HG02885 (cell line): Measurements from ENCODE around the gene C1QL1.

Source experiments
- ATAC-seq: cut with Tn5 transposase; IDR thresholded peaks from one replicate; pipeline ENCODE4 v1.9.1; 2021; ENCODE audit warnings: mild to moderate bottlenecking; ENCODE audit not compliant: unreplicated experiment, poor library complexity

Gene C1QL1

DNA sequence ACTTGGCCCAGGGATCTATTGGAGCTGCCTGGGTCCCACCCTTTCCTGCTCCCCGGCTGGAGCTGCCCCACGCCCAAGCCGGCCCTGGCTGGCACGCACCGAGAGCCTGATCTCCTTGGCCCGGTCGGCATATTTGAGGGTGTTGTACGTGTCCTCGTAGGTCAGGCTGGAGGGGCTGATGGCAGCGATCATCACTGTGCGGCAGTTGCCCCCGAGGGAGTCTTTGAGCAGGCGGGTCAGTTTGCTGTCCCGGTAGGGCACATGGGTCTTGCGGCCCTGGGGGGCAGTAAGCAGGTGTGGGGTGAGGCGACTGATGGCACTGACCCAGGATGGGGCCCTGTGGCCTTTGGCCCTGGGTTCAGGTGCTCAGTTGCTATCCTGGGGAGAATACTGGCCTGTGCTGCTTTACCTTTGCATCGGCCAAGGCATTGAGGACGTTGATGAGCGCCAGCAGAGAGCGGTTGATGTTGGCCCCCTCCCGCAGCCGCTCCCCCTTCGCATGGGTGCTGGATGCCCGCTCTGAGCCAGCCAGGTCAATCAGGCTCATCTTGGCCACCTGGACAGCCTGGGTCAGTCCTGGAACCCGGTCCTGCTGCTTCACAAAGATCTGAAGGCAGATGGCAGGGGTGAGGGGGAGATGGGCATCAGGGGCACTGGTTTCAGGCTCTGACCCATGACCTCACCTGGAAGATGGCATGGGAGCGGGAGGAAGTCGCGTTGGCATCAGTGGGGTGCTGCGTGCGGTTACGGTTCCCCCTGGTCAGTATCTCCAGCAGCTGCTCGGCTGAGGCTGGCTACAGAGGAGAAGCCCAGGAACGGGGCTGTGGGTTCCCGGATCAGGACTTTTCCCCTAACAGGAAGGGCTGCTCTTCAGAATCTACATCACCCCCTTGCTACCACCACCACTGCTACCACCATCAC, 34.0 kb downstream of the C1QL1 start:
- no peak for ATAC-seq

DNA sequence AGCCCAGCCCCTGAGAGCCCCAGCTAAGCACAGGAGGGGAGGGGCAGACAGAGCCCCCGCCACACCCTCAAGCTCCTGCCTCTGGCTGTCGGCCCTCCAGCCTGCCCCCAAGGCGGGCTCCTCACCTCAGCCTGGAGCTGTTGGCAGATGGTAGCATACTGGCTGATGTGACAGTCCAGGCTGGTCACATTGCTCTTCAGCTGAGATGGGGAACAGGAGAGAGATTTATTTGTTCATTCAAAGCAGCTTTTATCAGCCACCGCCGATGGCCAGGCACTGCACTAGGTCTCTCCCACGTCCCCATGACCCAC, 35.4 kb downstream of the C1QL1 start:
- no peak for ATAC-seq

DNA sequence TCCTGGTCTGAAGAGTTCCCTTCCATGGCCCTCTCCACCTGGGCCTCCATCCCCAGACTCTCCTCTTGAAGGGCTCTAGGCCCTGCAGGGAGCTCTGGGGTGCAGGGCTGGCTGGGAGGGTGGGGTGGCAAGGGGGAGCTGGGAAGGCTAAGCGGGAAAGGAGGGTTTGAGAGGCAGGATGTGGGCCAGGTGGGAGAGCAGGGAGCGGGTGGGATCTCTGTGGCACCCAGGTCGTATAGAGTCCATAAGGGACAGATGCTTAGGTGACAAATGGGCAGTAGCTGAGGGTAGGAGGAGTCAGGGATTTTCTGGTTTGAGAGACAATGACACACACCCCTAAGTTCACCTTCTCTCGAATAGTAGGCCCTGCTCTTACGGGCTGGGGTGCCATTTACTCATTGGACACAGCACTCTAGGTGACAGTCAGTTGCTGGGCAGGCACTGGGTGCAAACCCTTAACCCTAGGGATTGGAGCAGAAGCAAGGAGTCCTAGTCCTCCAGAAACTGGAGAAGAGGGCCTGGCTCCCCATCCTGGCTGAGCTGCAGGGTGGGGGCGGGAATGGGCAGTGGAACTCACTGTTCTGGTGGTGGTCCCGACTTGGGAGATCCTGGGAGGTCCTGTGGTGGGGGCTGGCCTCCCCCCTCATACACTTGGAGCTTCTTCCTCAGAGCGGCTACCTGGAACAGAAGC, 35.9 kb downstream of the C1QL1 start:
- ATAC-seq = no peak

DNA sequence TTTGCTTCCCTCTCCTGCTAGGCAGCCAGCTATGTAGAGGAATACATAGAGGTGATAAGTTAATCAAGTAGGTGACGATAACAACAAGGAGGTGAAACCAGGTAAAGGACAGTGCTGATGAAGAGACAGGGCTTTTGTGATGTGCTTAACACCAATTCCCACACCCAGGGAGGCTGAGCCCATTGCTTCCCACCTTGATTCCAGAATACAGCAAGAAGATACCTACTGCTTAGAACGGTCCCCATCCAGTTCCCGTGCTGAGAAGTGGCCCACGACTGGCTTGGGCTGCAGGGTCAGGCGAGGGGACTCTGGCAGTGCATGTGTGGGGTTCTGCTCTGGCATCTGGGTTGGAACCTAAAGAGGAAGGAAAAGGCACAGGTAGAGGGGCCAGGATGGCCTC, 36.7 kb downstream of the C1QL1 start:
- no peak for ATAC-seq

DNA sequence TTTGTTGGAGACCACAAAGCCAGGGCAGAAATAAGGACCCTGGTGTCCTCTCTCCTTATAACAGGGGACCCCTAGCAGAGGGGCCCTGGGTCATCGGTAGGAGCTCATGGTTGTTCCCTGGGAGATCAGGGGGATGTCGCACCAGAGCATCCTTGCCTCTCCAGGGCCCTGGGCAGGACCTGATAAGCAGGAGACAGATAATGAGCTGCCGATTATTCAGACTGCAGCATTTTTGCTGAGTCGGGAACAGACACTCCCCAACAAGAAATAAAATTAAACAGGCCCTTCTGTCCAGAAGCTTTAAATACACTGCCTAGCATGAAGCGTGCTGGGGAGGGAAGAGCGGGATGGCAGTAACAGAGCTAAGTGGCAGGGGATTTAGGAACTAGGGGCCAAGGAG, 37.4 kb downstream of the C1QL1 start:
- no peak for ATAC-seq

DNA sequence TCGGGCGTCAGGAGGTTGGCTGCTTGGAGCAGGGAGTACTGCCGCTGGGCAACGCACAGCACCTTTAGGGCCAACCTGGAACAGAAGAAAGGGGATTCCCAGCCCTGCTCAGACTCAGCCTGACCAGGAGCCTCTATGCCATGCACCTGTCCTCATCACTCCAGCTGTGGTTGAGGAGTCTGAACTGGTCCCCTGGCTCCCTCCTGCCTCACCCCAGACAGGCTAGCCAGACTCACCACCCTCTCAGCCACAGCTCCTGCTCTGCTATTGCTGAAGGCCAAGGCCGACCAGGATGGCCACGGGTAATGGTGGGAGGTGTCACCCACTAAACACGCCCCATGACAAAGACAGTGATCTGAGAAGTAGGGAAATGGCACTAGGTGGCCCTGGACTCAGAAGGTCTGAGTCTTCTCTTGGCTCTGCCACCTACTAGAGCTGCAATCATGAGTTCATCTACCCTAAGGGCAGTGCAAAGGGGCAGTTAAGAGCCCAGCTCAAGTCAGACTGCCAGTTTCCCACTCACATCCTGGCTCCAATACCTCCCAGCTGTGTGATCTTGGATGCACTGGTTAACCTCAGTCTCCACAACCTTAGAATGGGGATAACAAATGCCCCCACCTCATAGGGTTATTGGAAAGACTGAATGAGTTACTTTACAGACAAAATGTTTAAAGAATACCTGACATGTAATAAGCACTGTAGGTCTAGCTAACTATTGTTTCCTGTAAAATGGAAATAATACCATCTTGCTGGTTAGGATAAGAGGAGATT, 39.0 kb downstream of the C1QL1 start:
- no peak for ATAC-seq

DNA sequence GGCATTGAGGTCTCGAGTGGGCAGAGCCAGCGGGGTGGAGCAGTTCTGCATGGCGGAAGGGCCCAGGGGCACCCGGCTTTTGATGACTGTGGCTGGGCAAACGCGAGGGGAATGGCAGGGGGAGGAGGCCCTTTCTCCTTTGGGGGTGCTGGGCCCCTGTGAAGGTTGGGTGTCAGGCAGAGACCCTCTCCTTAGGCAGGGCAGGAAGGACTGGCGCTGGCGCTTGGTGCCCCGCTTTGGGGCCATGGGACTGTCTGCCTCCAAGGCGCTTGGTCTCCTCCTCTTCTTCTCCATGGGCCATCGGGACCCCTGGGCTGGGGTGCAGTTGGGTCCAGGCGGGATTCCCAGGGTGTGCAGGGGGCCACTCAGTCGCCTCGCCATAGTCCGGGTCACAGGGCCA, 40.0 kb downstream of the C1QL1 start:
- ATAC-seq = no peak

DNA sequence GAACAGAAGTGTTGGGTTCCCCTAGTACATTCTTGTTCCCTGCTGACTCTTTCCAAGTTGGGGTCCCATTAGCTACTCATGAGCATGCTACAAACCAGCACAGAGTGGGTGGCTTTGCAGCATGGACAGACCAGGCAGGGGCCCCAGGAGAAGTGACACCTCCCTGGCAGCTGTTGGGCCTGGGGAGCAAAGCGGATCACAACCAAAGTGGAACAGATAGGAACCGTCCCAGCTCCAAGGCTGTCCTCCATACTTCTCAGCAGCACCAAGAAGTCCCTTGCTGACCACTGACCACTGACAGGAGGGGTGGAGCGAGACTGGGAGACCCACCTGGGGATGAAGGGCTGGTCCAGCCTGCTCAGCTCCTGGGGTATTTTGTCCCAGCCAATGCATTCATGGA, 40.4 kb downstream of the C1QL1 start:
- ATAC-seq = no peak

DNA sequence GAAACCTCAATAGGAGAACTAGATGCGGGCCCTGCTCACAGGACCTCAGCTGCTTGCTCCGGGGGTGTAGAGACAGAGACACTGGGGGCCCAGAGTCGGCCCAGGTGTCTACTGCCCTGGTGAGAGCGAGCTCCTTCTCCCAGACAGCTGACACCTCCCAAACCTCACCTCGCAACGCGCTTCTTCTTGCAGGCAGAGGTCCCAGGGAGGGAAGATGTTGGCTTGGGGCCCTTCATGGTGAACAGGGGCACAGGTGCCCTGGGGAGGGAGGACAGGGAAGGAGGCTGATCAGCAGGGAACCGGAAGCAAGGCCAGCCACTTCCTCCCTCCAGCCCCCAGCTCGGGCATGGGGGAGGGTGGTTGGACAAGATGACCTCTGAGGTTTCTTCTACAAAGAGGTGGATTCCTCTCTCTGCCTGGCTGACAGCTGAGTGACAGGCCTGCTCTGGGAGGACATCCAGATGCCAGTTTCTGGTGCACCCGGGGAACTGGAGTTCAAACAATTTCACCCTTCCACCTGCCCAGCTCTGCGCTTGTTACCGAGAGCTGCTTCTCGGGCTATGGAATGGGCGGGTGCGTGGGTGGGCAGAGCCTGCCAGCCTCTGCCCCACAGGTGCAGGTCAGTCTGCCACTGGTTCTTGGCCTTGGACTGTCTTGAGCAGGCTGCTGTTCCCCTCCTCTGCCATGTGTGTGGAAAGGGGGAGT, 41.1 kb downstream of the C1QL1 start:
- no peak for ATAC-seq

DNA sequence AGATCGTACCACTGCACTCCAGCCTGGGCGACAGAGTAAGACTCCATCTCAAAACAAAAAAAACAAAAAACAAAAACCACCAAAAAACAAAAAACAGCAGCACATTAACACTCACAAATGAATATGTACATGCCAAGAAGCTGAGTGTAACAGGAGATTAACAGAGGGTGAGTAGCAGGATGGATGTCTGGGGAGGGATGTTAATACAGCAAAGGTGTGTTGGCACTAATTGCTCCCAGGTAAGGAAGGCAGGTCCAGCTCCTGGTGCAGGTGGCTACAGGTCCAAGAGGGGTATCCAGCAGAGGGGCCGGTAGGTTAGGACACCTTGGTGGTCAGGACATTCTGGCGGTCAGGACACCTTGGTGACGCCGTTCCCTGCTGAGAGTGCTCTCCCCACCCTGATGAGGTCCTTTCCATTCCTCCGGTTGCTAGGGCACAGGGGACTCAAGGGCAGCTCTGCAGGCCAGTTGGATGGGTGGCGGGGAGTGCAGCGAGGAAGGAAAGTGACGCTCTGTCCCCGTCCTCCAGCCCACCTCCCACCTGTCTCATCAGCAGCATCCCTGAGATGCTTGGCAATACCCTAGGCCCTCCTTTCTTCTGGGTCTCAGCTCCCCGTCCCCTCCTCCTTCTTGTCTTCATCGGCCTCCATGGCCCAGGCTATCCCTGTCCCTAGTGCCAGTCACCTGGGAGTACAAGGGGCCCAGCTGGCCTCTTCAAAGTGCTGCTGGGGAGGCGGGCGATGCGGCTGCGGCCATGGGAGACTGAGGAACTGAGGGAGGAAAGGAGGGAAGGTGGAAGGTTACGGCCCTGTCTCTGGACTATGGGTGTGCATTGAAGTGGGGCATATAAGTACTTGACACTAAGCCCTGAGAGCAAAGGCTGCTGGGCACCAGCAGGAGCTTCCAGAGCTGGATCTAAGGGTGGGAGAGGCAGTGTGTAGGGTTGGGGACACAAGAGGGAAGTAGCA, 42.1 kb downstream of the C1QL1 start:
- ATAC-seq = no peak

DNA sequence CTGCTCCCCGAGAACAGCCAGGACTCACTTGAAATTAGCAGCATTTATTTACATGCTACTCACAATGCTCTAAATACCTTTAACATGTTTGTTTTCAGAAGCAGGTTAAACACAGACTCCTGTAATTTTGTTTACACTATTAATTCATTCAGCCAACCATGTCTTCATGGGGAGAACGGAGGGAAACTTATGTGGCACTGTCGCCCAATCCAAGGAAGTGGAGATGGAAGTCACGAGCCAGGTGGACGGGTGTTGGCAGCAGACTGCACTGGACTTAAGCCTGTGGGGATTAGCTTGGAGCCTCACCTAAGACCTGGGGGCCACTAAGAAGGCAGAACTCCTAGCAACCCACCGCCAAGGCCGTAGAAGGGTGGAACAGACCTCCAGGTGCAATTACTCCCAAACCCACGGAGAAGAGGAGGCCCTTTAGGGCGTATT, 44.0 kb downstream of the C1QL1 start:
- no peak for ATAC-seq

DNA sequence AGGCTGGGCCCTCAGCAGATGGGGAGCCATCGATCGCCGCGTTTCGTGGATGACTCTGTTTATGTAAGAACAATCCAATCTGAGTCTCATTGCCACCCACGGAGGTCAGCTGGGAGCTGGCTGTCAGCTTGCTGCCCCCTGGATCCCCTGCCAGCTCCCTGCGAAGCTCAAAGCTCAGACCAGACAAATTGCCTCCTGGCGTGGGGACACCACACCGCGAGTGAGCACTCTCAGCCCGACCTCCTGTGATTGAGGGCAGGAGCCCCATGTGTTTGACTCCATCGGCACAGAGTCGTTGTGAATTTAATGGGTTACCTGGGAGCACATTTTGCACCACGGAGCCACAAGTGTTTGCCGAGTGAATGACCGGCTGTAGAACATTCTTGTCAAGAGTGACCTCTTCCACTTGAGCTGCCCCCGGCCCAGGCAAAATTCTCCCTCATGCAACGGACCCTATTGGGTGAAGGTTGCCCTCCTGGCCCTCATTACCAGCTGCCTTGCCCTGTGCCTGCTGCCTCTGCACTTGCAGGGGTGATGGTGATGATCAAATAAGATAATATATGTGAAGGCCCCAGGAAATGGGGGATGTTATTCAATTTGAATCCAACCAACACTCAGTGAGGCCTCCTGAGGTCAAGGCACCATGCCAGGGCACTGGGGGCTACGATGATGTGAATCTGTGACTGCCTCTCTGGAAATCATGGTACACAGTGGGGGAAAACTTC, 45.2 kb downstream of the C1QL1 start:
- ATAC-seq = no peak

DNA sequence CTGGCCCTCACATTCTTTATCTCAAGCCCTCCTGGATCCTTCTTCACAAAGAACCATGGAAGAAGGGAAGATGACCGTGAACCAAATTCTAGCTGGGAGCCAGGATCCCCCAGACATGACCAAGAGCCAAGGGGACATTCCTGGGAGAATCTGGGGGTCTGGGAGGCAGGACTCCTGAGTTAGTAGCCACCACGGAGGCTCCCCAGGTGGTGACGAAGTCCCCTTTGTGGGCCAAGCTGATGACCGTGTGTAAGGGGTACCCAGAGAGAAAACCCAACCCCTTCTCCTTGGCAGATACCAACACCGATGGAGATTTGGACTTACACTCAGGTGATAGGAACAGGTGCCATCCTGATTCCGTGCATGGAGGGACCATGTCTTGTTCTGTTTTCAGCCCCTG, 46.0 kb downstream of the C1QL1 start:
- no peak for ATAC-seq

DNA sequence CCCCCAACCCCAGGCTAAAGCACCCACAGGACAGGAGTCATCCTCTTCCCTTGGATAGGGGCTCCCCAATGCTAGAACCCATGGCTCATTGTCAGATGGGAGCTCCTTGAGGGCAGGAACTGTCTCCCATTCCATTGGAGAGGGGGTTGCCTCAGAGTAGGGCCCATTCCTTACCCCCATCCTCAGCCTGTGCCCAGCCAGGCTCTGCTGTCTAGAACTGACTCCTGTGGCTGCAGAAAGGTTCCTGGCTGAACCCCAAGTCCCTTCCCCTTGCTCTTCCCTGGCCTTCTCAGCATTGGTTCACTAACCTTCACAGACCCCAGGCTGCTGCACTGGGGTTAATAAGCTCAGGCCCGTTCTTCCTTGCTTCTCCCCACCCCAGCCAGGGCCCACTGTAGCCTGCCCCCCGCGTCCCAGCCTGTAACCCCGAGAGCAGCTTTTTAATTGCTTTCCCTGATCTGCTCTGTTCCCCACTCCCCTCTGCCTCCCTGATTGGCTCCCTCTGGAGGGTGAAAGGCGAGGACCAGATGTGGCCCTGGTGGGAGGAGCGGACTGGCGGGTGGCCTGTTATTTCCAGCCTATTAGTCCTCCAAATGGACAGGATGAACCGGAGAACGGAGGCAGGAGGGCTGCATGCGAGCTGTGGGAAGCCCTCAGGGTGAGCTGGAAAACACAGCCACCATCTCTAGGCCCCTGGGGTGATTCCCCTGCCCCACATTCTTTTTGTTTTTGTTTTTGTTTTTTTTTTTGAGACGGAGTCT, 46.8 kb downstream of the C1QL1 start:
- ATAC-seq = no peak

DNA sequence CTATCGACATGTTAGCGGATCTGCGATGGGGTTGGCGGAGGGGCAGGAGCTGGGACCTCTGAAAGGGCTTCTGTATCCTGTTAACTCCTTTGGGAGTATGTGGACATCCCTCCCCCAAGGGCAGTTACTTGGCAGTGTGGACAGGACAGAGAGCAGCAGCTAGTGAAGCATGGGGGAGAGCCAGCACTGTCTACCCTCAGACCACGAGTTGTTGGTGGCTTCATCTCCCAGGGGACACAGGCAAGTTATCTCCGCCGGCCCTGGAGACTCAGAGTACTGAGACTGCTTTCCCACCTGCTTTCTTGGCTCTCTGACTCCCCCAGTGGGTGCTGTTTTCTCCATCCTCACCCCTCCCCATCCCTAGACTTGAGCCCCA, 47.5 kb downstream of the C1QL1 start:
- ATAC-seq = no peak

DNA sequence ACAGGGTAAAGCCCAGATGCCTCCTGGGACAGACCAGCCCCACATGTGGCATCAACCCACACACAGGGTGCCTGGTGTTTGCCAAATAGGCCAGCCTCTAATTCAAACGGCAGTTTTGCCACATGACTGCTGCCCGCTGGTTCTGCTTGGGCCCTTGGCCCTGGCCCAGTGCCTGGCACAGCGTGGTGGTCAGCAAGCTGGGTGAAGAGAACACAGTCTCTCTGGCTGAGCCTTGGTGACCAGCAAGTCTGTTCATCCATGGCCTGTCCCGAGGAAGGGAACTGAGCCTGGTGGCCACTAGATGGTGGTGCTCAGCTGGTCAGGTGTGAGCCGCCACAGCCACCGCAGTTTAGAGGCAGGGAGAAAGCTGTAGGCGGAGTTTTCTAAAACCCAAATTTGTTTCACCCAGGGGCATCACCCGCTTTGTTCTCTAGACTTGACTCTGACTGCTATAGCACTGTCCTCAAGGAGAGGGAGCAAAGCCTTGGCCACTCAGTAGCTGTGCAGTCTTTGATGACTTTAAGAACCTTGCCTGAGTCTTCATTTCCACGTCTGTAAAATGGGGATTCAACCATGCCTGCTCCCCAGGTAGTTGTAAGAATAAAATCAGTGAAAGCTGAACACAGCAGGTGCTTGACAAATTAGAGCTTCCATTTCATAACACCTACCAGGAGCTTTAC, 48.1 kb downstream of the C1QL1 start:
- peak; percentile 78 for ATAC-seq

DNA sequence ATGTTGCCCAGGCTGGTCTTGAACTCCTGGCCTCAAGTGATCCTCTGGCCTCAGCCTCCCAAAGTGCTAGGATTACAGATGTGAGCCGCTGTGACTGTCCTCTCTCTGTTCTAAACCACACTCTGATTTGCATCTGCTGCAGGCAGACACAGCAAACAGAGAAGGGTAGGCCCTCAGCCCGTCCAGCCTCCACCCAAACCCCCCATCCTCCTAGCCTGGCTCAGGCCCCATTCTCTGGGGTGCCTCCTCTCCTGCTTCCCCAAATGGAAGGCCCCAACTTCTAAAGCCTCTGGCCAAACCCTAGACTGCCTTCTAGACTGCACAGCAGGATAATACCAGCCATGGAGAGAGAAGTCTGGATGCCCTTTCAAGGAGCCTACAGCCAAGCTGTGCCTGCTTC, 48.7 kb downstream of the C1QL1 start:
- no peak for ATAC-seq

DNA sequence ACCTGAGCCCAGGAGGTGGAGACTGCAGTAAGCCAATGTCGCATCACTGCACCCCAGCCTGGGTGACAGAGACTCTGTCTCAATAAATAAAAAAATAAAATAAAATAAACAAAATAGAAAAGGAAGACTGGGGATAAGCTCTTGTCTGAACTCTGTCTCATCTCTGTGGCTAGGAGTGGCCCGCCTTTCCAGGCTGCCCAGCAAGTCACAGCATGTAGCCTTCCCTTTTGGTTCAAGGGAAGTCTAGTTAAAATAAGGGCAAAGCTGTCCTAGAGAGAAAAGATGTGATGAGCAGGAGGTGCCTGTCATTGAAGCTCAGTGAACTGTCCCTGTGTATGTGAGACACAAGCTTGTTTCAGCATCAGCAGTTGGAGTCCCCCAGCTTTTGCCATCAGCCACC, 50.1 kb downstream of the C1QL1 start:
- ATAC-seq = no peak
